Ovary (tissue), 3 donors: ENCODE data around the gene PLBD2.

ENCODE experiments used
- CTCF ChIP-seq, 3 donors: fragments of 450-650 bp in 2 of 3; fragments of 200-600 bp in 1 of 3; IDR thresholded peaks; one replicate each; pipeline versions ENCODE4 v1.5.1 to v1.8.0; 2016 to 2022; ENCODE audit warnings: antibody characterized with exemption in 3 of 3, mild to moderate bottlenecking in 1 of 3
- EP300 ChIP-seq: sonication (generic); formaldehyde crosslinking; IDR thresholded peaks from one replicate; pipeline ENCODE4 v1.6.1; 2017; ENCODE audit warnings: antibody characterized with exemption
- POLR2A ChIP-seq: fragments of 450-650 bp; IDR thresholded peaks from one replicate; pipeline ENCODE4 v1.6.1; 2017; ENCODE audit warnings: antibody characterized with exemption, mild to moderate bottlenecking, moderate library complexity
- donor health status: DM: no; HTN: no; CAD: no.

- TF ChIP-seq POLR2A, result no peak
- TF ChIP-seq EP300, result no peak
- no peak for TF ChIP-seq CTCF (IDR thresholded peaks at IDR 0.05)
These were observed 47.9 kb upstream of the PLBD2 start for GRCh38 chr12:113310489-113310888.
